ENCODE data around the gene CLSTN1. TPM values are rescaled to one million over a fixed set of nuclear protein-coding genes. Genes with fewer than 3 reads are reported as not detected.

The CLSTN1 gene
- total and polyA plus RNA-seq, 2 experiments from 2014 or later: 56.8 to 67.8 TPM

- Histone ChIP-seq H3K79me2 (ENCODE audit: insufficient read depth) (peaks cover 97% of the 10 kb centered on the region), H3K36me3 (ENCODE audit: low read depth) (no peaks in the 10 kb centered on the region), H3K9ac (no peak overlapping the region), H3K4me1 (ENCODE audit: insufficient read depth) (no peaks in the 10 kb centered on the region), H2AFZ (no peak overlapping the region), H3K9me2 (ENCODE audit: insufficient read depth) (no peaks in the 10 kb centered on the region), H3K4me2 (ENCODE audit: unreplicated experiment) (no peak overlapping the region), H4K20me1 (ENCODE audit: insufficient read depth) (no peaks in the 10 kb centered on the region), H3K27me3 (replicated peaks; ENCODE audit: insufficient read depth) (no peaks in the 10 kb centered on the region), H3K9me3 (ENCODE audit: low read depth) (no peaks in the 10 kb centered on the region), H3K27ac (no peak overlapping the region), H3F3A (ENCODE audit: insufficient read depth) (no peaks in the 10 kb centered on the region), H3K4me3 (no peak overlapping the region)
- no peak for TF ChIP-seq EZH2 (IDR thresholded peaks at IDR 0.05; ENCODE audit: insufficient read depth, poor library complexity, severe bottlenecking)
- no peak for TF ChIP-seq EZH2phosphoT487 (IDR thresholded peaks at IDR 0.05; ENCODE audit: insufficient read depth, low read depth)
- 96 to 97% methylated on average over 8 of the region's 8 CpGs for WGBS, 2 experiments (ENCODE audit: low coverage in 1 of 2, low lambda C conversion rate in 2 of 2, missing lambda C conversion rate in 2 of 2)
- in situ Hi-C loops (cut with MboI): no loop called here
- DNase-seq: no peak
Measured at GRCh38 chr1:9787702-9788101, 36.1 kb downstream of the CLSTN1 start.

GRCh38 chr1:9785406-9785805, 38.4 kb downstream of the CLSTN1 start:
- in situ Hi-C loops (cut with MboI): no loop called here
- H2AFZ ChIP-seq: no peak overlapping the region
- no peaks in the 10 kb centered on the region for H3K36me3 ChIP-seq (ENCODE audit: low read depth)
- H3K4me1 ChIP-seq (ENCODE audit: insufficient read depth): peaks cover 6% of the 10 kb centered on the region
- H3F3A ChIP-seq (ENCODE audit: insufficient read depth): no peaks in the 10 kb centered on the region
- H3K27ac ChIP-seq: no peak overlapping the region
- no peaks in the 10 kb centered on the region for H3K9me2 ChIP-seq (ENCODE audit: insufficient read depth)
- no peak overlapping the region for H3K4me2 ChIP-seq (ENCODE audit: unreplicated experiment)
- no peak overlapping the region for H3K4me3 ChIP-seq
- H3K27me3 ChIP-seq (replicated peaks; ENCODE audit: insufficient read depth): no peaks in the 10 kb centered on the region
- no peaks in the 10 kb centered on the region for H3K9me3 ChIP-seq (ENCODE audit: low read depth)
- 96% methylated on average over 6 of the region's 6 CpGs for WGBS, 2 experiments (ENCODE audit: low coverage in 1 of 2, low lambda C conversion rate in 2 of 2, missing lambda C conversion rate in 2 of 2)
- no peaks in the 10 kb centered on the region for H4K20me1 ChIP-seq (ENCODE audit: insufficient read depth)
- H3K79me2 ChIP-seq (ENCODE audit: insufficient read depth): peaks cover 95% of the 10 kb centered on the region
- DNase-seq: no peak
- TF ChIP-seq EZH2 (IDR thresholded peaks at IDR 0.05; ENCODE audit: insufficient read depth, poor library complexity, severe bottlenecking): no peak
- TF ChIP-seq EZH2phosphoT487 (IDR thresholded peaks at IDR 0.05; ENCODE audit: insufficient read depth, low read depth): no peak
- no peak overlapping the region for H3K9ac ChIP-seq

DNA sequence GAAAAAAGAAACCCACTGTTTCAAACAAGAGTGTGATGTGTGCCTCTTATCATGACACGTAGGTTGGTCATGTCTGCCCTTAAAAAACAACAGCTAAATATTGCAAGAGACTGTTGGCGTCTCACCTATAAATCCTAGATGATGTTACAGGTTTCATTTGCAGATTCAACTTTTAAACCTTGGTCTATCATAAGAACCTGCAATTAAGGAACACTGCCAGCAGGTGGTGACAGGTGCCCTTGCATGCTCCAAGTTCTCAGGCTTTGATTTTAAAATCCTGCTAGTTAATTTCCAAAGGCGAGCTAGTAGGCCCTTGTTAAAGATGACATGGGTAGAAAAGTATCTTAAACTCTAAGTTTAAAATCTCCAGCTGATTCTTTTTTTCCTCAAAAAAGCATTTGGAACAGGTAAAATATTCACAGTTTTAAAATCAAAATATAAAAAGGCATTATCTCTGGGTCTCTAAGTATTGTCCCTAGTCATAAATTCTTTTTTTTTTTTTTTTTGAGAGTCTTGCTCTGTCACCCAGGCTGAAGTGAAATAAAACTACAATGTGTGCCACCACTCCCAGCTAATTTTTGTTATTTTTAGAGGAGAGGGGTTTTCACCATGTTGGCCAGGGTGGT, 39.1 kb downstream of the CLSTN1 start:
- Histone ChIP-seq H3K9me2 (ENCODE audit: insufficient read depth) (no peaks in the 10 kb centered on the region), H3K4me3 (no peak overlapping the region), H3K27ac (no peak overlapping the region), H3K36me3 (ENCODE audit: low read depth) (no peaks in the 10 kb centered on the region), H3K27me3 (replicated peaks; ENCODE audit: insufficient read depth) (no peaks in the 10 kb centered on the region), H4K20me1 (ENCODE audit: insufficient read depth) (no peaks in the 10 kb centered on the region), H3K9me3 (ENCODE audit: low read depth) (no peaks in the 10 kb centered on the region), H3K79me2 (ENCODE audit: insufficient read depth) (peaks cover 94% of the 10 kb centered on the region), H3K4me1 (ENCODE audit: insufficient read depth) (peaks cover 6% of the 10 kb centered on the region), H3K9ac (no peak overlapping the region), H3F3A (ENCODE audit: insufficient read depth) (no peaks in the 10 kb centered on the region), H2AFZ (no peak overlapping the region), H3K4me2 (ENCODE audit: unreplicated experiment) (no peak overlapping the region)
- 93 to 97% methylated on average over 3 of the region's 3 CpGs for WGBS, 2 experiments (ENCODE audit: low coverage in 1 of 2, low lambda C conversion rate in 2 of 2, missing lambda C conversion rate in 2 of 2)
- in situ Hi-C loops (cut with MboI): no loop called here
- DNase-seq: peak; percentile 66
- TF ChIP-seq EZH2phosphoT487 (IDR thresholded peaks at IDR 0.05; ENCODE audit: insufficient read depth, low read depth): no peak

DNA sequence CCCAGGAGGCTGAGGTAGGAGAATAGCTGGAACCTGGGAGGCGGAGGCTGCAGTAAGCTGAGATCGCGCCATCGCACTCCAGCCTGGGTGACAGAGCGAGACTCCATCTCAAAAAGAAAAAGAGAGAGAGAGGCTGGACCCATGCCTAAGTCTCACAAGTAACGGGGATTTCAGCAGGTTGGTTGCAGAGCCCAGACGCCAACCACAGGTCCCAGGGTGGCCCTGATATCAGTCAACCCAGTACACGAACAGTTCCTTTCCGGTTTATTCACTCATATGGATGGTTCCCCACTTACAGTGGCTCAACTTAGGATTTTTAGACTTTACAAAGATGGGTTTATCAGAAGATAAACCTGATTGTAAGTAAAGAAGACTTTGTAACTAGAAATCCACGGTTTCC, 40.9 kb downstream of the CLSTN1 start:
- H3K9me3 ChIP-seq (ENCODE audit: low read depth): no peaks in the 10 kb centered on the region
- H3K27ac ChIP-seq: no peak overlapping the region
- no peak overlapping the region for H2AFZ ChIP-seq
- H3K9me2 ChIP-seq (ENCODE audit: insufficient read depth): no peaks in the 10 kb centered on the region
- no peaks in the 10 kb centered on the region for H4K20me1 ChIP-seq (ENCODE audit: insufficient read depth)
- no peak overlapping the region for H3K4me3 ChIP-seq
- H3K27me3 ChIP-seq (replicated peaks; ENCODE audit: insufficient read depth): no peaks in the 10 kb centered on the region
- H3K36me3 ChIP-seq (ENCODE audit: low read depth): no peaks in the 10 kb centered on the region
- no peaks in the 10 kb centered on the region for H3F3A ChIP-seq (ENCODE audit: insufficient read depth)
- H3K79me2 ChIP-seq (ENCODE audit: insufficient read depth): peaks cover 94% of the 10 kb centered on the region
- H3K9ac ChIP-seq: no peak overlapping the region
- in situ Hi-C loops (cut with MboI): no loop called here
- H3K4me1 ChIP-seq (ENCODE audit: insufficient read depth): peaks cover 6% of the 10 kb centered on the region
- TF ChIP-seq EZH2 (IDR thresholded peaks at IDR 0.05; ENCODE audit: insufficient read depth, poor library complexity, severe bottlenecking) (no peak), EZH2phosphoT487 (IDR thresholded peaks at IDR 0.05; ENCODE audit: insufficient read depth, low read depth) (no peak)
- no peak for DNase-seq
- WGBS, 2 experiments (ENCODE audit: low coverage in 1 of 2, low lambda C conversion rate in 2 of 2, missing lambda C conversion rate in 2 of 2): 97% methylated on average over 10 of the region's 10 CpGs
- no peak overlapping the region for H3K4me2 ChIP-seq (ENCODE audit: unreplicated experiment)
